CD4-positive, alpha-beta T cell treated with Interleukin-6 for 4 hours (primary cell): ENCODE measurements around the gene GPR158.

Experiments
- DNase-seq: peaks from one replicate; pipeline ENCODE4 v3.0.0-alpha.2; 2020; ENCODE audit warnings: mixed read lengths

The GPR158 gene

DNA sequence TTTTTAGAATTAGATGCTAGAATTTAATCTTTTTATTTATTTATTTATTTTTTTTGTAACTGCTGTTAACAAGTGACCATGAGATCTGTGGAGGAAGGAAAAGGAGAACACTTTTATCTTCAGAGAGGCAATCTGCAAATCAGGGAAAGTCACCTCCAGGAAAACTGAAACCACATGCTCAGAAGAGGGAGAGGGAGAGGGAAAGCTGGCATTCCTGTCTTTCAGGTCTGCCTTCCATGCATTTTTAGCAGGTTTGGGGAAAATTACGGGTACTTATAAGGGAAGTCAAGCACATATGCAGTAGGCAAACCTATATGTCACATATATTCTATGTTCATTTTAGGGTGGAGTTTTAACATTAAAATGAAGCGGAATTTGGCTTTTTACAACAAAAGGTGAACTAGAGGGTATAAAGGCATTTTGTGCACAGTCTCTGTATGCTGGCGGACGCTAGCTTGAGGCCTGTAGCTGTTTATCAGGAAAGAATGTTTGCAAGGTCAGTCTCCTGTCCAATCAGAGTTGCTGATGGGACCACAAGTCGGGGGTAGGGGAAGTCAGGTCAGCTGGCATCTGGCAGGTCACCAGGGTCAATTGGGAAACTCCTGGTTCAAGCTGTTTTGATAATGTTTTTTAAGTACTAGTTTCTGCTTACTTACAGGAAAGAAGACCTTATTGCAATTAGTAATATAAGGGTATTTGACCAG is 333.5 kb downstream of the GPR158 start:
- no peak for DNase-seq

DNA sequence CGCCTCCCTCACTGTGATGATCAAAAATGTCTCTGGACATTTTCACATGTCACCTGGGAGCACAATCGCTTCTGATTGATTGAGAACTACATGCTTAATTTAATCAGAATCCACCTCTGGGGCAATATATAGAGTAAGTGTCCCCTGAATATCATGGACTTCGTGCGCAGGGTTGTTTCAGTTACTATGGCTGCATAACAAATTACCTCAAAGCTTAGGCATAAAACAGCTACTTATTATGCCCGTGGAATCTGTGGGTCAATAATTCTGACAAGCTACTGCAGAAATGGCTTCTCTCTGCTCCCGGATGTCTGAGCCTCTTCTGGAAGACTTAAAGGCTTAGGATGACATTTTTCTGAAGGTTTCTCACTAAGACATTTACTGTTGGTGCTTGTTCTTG is 334.4 kb downstream of the GPR158 start:
- no peak for DNase-seq

DNA sequence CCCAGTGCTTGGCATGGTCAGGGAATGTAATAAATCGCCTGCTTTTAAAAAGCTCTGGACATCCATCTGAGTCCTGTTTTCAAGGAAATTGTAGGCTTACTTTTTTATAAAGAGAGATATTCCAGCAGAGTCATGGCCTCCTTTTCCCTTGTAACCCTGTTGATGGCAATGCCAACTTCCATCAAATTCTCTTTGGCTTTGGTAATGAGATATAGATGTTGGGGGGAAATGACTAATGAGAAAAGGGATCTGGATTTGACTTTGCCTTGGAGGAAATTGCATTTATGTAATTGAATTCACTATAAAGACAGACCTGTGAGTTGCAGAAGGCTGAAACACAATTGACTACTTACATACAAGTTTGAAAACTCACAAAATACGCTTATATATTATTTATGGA is 347.5 kb downstream of the GPR158 start:
- DNase-seq, result no peak

DNA sequence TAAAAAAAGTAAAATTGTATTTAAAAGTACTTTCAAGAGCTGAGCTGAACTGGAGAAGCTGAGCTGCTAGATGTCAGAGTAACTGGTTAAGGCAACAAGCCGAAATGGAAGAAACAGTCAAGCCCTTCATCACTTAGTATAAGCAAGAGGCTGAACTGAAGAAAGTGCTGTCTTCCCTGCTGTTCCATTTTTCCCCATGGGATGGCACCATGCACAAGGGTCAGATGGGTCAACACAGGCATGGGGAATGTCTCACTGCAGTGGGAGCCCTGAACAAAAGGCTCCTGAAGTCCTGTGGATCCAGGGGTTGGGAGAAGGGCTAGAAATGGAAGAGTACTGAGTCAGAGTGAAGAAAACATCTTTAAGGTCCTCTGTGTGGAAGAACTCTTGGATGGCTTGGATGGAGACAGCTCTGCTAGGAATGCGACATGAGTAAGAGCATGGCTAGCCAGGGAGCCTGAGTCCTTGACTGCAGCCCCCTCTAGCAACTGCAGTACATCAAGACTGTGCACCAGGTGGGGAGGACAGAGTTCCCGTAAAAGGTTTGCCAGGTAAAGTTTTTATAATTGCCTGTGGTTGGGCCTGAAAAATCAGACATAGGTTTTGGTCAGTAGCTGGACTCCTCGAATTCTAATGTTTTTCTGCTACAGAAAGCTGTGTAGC is 348.3 kb downstream of the GPR158 start:
- no peak for DNase-seq

DNA sequence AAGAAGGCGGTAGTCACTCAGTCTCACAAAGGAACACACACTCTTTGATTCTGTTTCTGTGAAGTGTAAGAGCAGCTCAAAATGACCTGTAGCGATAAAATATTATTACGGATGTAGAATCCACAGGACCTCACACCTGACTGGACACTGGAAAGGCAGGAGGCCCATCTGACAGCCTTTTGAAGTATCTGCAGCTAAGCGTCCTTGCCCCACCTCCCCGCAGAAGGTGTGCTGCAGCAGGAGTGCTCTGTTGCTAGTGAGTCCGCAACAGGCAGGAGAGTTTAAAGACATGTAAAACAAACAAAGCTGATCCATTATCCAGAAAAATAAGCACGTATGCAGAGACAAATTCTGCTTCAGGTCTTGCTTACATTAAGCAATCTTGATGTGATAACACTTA is 355.5 kb downstream of the GPR158 start:
- DNase-seq, result no peak

DNA sequence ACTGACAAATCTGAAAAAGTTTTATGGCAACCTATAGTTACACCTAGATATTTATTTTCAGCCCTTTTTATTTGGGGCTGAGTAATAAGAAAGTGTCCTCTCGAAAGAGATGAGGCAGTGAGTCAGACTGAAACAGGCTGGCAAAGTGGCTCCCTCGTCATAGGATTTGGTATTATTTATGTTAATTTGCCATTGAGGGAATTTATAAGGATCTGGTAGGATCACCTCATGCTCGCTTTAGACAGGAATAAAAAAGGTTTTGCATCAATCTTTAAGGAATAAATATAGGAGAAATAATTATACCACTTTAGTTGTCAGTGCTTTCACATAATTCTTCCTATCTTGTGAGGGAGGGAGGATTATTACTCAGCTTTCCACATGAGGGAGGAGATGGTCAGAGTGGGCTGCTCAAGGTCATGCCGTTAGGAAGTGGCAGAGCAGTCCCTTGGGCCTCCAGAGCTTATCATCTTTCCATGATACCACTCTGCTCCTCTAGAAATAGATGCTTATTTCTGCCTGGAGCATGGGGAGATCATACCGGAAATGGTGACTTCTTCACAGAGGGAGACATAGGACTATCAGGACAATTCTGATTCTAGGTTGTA is 356.8 kb downstream of the GPR158 start:
- DNase-seq, result no peak

DNA sequence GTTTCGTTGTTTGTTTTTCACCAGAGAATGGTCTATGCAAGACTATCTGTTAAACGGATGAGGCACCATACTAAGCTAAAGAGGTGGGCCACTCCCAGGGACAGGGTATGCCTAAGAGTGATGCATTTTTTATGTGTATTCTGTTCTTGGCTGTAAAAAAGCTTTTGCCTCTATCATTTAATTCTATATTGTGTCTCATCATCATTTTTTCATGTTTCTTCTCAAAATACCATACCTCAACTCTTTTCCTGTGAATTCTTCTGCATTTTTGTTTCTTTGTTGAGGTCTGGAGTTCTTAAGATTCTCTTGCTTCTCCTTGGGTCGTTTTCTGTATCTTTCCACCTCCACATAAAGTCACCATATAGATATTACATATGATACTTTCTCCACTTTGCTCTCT is 357.4 kb downstream of the GPR158 start:
- no peak for DNase-seq

DNA sequence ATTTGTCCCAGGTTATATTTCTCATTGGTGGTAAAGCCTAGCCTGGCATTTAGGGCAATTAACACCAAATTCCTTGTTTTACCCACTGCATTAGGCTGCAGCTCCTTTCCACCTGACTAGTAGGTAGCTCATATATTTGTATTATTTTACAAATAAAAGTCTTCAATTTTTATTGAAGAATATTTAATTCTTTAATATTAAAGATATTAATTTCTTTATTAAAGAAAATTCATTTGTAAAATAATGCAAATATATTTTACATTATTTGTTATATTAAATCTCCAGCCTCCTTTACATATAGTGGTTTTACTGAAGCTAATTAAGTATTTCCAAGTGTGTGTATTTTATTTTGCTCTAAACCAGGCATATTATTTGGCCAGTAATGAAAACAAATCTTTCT is 361.2 kb downstream of the GPR158 start:
- DNase-seq, result no peak

DNA sequence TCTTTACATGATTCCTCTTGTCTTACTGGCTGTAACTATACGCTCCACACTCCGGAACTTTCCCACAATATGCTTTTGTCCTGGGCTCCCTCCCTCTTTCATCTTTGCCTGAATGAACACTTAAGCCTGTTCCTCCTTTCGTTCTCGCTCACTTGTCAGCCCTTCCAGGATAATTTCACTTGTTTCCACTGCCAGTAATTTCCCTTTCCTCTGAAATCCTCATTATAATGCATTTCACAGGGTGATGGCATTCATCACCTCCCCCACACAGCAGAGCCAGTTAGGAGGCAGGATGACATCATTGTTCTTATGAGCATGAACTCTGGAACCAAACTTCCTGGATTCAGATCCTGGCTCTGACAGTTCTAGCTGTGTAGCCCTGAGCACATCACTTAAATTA is 372.6 kb downstream of the GPR158 start:
- no peak for DNase-seq

DNA sequence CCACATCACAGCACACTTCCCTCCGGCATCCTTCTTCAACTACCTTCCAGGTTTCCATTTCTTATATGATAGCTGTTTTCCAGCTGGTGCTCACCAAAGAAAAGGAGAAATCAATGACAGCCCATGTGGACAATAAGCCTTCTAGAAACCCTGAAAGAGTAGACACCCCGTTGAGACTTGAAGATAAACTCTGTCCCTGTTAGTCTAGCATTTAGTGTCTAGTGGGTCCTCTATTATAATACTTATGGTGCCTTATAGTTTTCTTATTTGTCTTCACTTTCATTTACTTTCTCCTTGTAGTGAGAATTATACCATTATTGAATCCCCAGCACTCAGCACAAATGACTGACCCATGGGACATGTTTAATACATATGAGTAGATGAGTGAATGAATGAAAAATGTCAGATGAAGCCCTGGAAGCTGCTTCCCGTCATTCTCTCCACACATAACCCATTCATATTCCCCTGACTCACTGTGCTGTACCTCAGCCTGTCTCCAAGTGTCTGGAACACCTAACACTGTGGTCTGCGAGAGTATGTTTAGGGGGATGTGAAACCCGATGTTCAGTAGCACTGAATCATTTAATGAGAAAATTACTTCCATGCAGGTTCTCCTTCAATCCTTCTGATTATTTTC is 377.6 kb downstream of the GPR158 start:
- no peak for DNase-seq

DNA sequence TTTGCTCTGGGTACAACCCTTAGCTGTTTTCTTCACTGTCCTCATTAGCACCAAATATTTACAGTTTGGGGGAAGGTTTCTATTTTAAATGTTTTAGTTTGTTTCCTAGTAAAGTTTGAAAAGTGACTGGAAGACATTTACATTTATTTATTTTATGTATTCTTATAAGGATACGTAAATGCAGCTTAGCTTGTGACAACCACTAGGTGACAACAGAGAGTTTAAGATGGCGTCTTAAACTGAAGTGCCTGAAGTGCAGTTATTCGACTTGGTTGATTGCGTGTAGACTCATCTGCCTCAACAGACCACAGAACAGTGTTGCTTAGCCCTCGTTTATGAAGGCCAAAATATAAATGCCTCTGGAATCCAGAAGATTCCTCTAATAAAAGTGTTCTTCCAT is 381.1 kb downstream of the GPR158 start:
- no peak for DNase-seq

DNA sequence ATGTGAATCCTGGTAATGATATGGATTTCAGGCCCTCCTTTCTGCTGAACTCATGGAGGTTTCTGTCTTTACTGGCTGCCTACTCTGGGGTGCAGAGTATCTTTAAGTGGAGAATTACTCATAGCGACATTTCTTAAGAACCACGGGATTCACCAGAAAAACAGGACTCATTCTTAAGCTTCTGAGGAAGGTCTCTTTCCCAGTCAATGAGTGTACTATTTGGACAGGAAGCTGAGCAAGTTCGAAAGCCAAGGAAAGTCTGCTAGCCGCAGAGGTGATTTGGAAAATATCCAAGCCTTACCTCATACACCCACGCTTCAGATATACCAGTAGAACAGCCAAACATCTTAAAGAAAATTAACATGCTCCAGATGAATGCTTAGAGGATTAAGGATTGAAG is 381.7 kb downstream of the GPR158 start:
- DNase-seq, result no peak

DNA sequence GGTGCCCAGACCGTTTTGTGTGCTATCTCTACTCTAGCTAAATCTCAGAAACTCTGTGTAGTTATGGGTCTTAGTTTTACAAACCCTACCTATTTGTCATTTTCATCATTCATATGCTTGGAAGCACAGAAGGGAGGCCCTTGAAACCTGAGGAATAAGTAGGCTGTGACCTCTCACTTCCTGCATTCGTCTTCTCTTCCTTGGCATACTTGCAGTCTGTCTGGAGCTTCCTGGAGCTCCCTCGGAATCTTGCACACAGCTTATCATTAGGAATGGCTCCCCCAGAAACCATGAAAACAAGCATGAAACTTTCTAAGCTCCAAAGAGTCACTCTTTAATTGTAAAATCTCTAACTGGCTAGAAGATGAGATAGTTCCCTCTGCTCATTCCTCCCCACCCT is 382.3 kb downstream of the GPR158 start:
- no peak for DNase-seq

DNA sequence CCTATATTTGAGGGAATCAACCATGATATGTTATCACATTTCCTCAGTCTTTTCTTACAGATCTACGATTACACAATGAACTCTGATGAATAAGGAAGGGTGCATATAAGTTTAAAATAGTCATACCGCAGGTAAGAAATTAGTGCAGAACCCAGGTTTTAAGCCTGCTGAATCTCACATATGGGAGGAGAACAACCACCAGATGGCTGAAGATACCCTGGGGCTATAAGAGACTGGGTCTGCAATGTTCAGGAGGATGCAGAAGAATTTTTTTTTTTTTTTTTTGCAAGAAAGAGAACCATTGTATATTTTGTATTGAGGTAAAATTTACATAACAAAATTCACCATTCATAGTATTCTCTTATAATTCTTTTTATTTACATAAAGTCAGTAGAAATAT is 387.0 kb downstream of the GPR158 start:
- no peak for DNase-seq

DNA sequence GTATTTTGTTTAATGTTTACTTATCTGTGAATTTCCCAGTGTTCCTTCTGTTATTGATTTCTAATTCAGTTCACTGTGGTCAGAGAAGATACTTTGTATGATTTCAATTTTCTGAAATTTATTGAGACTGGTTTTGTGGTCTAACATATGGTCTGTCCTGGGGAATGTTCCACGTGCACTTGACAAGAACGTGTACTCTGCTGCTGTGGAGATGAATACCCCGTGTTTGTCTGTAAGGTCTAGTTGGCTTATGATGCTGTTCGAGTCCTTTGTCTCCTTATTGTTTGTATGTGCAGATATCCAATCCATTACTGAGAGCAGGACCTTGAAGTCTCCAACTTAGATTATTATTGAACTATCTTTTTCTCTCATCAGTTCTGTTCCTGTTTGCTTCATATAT is 387.7 kb downstream of the GPR158 start:
- no peak for DNase-seq

DNA sequence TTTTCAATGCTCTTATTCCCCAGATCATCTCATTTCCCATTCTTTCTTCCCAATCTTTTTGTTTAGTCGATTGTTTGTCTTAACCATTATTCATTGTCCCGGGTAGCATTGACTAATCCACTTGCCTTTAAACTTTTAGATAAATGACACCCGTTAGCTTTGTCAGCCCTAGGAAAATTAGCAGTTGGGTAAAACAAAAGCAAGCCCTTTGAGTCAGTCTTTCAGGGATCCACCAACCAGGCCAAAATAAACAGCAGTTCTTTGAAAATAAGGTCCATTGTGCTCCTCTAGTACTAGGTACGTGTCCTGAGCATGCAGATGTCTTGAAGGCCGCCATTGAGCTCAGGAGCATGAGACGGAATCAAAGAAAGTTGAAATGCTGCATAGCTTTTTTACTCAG is 389.6 kb downstream of the GPR158 start:
- DNase-seq, result no peak

DNA sequence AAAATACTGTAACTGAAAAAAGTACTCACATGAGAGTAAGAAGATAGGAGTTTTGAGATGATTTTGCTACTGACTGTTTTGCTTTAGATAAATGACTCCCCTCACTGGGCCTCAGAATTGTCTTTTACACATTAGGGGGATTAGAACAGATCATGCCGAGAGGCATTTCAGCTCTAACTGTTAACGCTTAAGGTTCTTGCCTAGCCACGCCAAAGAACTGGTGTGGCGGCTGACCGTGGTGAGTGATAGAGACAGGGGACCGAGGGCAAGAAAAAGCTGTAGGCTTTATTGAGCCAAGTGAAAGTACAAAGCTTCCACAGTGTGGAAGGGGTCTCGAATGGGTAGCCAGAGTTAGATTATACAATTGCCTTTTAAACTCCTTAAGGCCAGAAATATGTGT is 390.8 kb downstream of the GPR158 start:
- no peak for DNase-seq

DNA sequence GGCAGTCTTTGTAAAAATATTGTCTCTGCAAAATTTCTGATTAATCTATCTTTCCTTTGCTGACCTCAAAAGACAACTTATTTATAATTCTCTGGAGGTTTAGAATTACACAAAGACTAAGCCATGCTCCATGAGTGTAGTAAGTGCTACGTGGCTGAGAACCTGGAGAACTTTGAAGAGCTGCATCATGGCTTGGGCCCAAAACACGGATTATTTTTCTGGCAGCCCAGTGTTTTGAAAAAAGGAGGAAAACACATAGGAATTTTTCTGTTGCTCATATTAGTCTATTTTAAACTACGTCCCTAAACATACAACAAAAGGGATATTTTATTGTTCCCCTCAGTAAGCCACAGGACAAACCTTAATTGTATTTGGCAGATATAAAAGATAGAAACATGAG is 398.5 kb downstream of the GPR158 start:
- DNase-seq, result no peak

DNA sequence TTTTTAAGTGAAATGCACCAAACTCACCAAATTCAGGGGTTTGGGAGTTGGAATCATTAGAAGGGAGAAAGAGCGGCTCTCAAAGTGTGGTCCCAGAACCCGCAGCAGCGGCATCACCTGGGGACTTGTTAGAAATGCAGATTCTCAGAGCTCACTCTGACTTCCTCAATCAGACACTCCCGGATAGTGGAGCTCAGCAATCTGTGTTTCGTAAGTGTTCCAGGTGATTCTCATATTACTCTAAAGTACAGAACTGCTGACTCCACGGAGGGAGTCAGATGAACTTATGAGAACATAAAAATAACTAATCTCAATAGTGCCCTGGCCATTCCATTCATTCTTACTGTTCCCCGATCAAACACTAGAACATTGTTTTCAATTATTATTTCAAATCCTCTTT is 400.5 kb downstream of the GPR158 start:
- no peak for DNase-seq

DNA sequence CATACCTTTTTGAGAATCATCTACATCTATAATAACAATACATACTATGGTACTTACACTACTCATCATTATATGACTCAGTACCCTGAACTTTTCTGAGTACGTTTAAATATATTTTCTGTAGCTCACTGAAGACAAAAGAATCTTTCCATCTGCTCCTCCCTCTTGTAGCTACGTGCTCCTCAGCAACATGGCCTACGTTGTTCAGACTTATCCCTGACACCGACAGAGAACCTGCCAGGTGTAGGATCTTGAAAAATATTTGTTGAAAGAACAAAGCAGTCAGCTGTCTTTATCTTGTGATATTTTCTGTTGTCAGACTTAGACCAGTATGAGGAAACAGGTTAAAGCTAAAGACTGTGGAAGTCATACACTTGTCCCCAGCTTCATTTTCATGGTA is 403.3 kb downstream of the GPR158 start:
- DNase-seq, result no peak

DNA sequence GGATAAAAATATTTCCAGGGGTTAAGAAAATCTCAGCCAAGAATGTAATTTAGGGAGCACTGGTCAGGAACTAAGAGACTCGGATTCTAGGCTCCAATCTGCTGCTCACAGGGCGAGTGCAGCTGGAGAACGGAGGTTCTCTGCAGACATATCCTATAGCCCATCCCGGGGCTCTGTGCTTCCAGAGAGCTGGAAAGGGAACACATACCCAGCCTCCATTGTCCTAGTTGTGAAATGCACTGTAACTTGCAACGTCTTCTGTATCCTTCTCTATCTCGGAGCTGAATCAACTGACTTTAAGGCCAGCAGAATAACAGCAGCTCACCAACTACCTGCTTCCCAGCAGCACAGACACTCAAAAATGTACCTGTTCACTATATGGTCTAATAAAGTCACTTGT is 408.2 kb downstream of the GPR158 start:
- no peak for DNase-seq

DNA sequence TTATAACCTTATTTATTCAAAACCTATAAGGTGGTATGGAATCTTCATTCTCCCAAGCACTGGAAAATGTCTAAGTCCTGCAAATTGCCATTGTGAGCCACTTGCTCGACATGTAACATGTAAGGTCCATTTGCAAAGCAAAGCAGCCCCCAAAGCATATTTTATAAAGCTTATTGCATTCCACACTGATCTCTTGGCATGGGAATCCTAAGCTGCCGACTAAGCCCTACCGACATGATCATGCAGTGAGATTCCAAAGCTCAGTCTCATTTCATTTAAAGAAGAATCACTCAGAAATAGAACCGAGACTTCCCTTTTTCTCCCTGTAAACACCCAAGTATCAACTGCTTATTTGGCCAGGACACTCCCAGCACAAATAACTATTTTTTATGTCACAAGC is 425.9 kb downstream of the GPR158 start:
- DNase-seq, result no peak

DNA sequence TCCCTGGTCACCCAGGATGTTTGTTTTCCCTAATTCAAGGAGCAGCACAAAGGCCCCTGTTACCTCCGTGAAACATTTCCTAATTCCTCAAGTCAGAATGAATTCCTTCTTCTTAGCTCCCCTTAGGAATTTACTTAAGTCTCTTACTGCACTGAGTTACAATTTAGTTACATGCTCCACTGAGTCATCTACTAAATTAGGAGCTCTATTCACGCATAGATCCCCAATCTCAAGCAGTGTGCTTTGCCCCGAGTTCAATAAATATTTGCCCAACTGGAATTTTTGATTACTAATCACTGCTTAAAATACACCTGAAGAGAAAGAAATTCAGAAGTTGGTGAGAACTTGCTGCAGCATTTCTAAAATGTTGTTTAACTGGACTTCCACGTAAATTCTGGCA is 429.8 kb downstream of the GPR158 start:
- DNase-seq, result no peak

DNA sequence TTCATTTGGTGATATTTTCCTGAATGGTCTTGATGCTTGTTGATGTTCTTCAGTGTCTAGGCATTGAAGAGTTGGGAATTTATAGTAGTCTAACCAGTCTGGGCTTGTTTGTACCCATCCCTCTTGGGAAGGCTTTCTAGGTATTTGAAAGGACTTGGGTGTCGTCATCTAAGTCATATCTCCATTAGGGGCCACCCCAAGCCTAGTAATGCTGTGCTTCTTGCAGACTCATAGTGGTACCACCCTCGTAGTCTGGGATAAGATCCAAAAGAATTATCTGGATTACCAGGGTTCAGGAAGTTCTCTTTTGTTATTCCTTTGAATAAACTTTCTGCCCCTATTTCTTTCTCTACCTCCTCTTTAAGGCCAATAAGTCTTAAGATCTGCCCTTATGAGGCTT is 439.9 kb downstream of the GPR158 start:
- DNase-seq, result no peak
